GM23338 (cell line): ENCODE measurements around the gene RBM33. TPM values are rescaled to one million over a fixed set of nuclear protein-coding genes. Genes with fewer than 3 reads are reported as not detected.

Experiments
- ATAC-seq: fragments of 200-7000 bp; cut with Tn5 transposase; 3 replicates; pipeline ENCODE4 v1.9.1; 2020
- DNase-seq: peaks from one replicate; pipeline ENCODE4 v3.0.0-alpha.2; 2015; ENCODE audit warnings: low spot score
- H2AFZ ChIP-seq: fragments of 200-600 bp; sonication (generic); 2 replicates; pipeline ENCODE4 v1.8.0; 2016; ENCODE audit warnings: antibody characterized with exemption, mild to moderate bottlenecking, moderate library complexity
- H3F3A ChIP-seq: fragments of 200-600 bp; sonication (generic); replicated peaks from 2 replicates; pipeline ENCODE4 v1.8.0; 2017; ENCODE audit warnings: antibody characterized with exemption, mixed run types, low read depth
- H3K27ac ChIP-seq: fragments of 200-600 bp; sonication (generic); 2 replicates; pipeline ENCODE4 v1.6.1; 2016; ENCODE audit warnings: low read depth
- H3K27me3 ChIP-seq: fragments of 200-600 bp; sonication (generic); 2 replicates; pipeline ENCODE4 v1.8.0; 2016; ENCODE audit warnings: mild to moderate bottlenecking, mixed run types, moderate library complexity; ENCODE audit not compliant: insufficient read depth
- H3K36me3 ChIP-seq: fragments of 200-600 bp; sonication (generic); 2 replicates; pipeline ENCODE4 v1.8.0; 2016; ENCODE audit warnings: mild to moderate bottlenecking; ENCODE audit not compliant: insufficient read depth
- H3K4me1 ChIP-seq: fragments of 200-600 bp; sonication (generic); 2 replicates; pipeline ENCODE4 v1.8.0; 2016; ENCODE audit warnings: mild to moderate bottlenecking, moderate library complexity; ENCODE audit not compliant: insufficient read depth
- H3K4me2 ChIP-seq: fragments of 200-600 bp; sonication (generic); 2 replicates; pipeline ENCODE4 v1.7.1; 2017; ENCODE audit warnings: mixed run types
- H3K4me3 ChIP-seq: fragments of 200-600 bp; sonication (generic); 2 replicates; pipeline ENCODE4 v1.6.1; 2016; ENCODE audit warnings: mixed run types
- H3K79me2 ChIP-seq: fragments of 200-600 bp; sonication (generic); replicated peaks from 2 replicates; pipeline ENCODE4 v1.8.0; 2017; ENCODE audit warnings: mild to moderate bottlenecking; ENCODE audit not compliant: insufficient read depth
- H3K9me2 ChIP-seq: fragments of 200-600 bp; sonication (generic); 2 replicates; pipeline ENCODE4 v1.8.0; 2017; ENCODE audit not compliant: insufficient read depth
- H4K20me1 ChIP-seq: fragments of 200-600 bp; sonication (generic); replicated peaks from 2 replicates; pipeline ENCODE4 v1.8.0; 2017; ENCODE audit warnings: mild to moderate bottlenecking; ENCODE audit not compliant: insufficient read depth
- H3K27ac Mint-ChIP-seq: 2 replicates; pipeline ENCODE4 v1.8.0; 2020; ENCODE audit warnings: inconsistent platforms, mild to moderate bottlenecking, moderate library complexity, mixed read lengths
- H3K27me3 Mint-ChIP-seq: 3 replicates; pipeline ENCODE4 v1.8.0; 2022; ENCODE audit warnings: low read depth, mild to moderate bottlenecking, moderate library complexity, mixed read lengths, inconsistent platforms; ENCODE audit not compliant: insufficient read depth, poor library complexity
- H3K36me3 Mint-ChIP-seq: 3 replicates; pipeline ENCODE4 v1.8.0; 2021; ENCODE audit warnings: low read depth, mild to moderate bottlenecking, inconsistent platforms, moderate library complexity, mixed read lengths
- H3K4me1 Mint-ChIP-seq: 3 replicates; pipeline ENCODE4 v1.8.0; 2020; ENCODE audit warnings: mild to moderate bottlenecking, inconsistent platforms, mixed read lengths
- H3K4me3 Mint-ChIP-seq: 3 replicates; pipeline ENCODE4 v1.8.0; 2021; ENCODE audit warnings: moderate library complexity, mild to moderate bottlenecking, inconsistent platforms, mixed read lengths
- H3K9me3 Mint-ChIP-seq: 3 replicates; pipeline ENCODE4 v1.8.0; 2020; ENCODE audit warnings: moderate library complexity, mild to moderate bottlenecking, inconsistent platforms, mixed read lengths
- CREB1 ChIP-seq: fragments of 250-450 bp; sonication (Bioruptor Pico); IDR thresholded peaks from 2 replicates; pipeline ENCODE4 v1.5.0; 2020; ENCODE audit warnings: low read depth, mild to moderate bottlenecking, moderate library complexity
- EZH2 ChIP-seq: fragments of 200-600 bp; sonication (generic); IDR thresholded peaks from one replicate; pipeline ENCODE4 v1.8.0; 2017; ENCODE audit warnings: antibody characterized with exemption, mild to moderate bottlenecking, low read depth; ENCODE audit not compliant: unreplicated experiment
- EZH2phosphoT487 ChIP-seq: fragments of 200-600 bp; sonication (generic); IDR thresholded peaks from one replicate; pipeline ENCODE4 v1.8.1; 2018; ENCODE audit warnings: antibody characterized with exemption; ENCODE audit not compliant: unreplicated experiment
- JUNB ChIP-seq: IDR thresholded peaks from one replicate; pipeline ENCODE4 v1.6.1; 2016; ENCODE audit warnings: antibody characterized with exemption; ENCODE audit not compliant: unreplicated experiment
- NANOG ChIP-seq: IDR thresholded peaks from 2 replicates; pipeline ENCODE4 v1.6.1; 2016; ENCODE audit warnings: antibody characterized with exemption, borderline replicate concordance
- POLR2AphosphoS5 ChIP-seq: IDR thresholded peaks from 2 replicates; pipeline ENCODE4 v1.6.1; 2016; ENCODE audit warnings: antibody characterized with exemption, low read depth
- STAT1 ChIP-seq: IDR thresholded peaks from one replicate; pipeline ENCODE4 v1.6.1; 2016; ENCODE audit warnings: antibody characterized with exemption; ENCODE audit not compliant: unreplicated experiment
- ZNF114 ChIP-seq: fragments of 250-450 bp; sonication (Bioruptor Pico); IDR thresholded peaks from 2 replicates; pipeline ENCODE4 v1.5.0; 2020; ENCODE audit warnings: mild to moderate bottlenecking, moderate library complexity
- ZNF331 ChIP-seq: fragments of 250-450 bp; sonication (Bioruptor Pico); IDR thresholded peaks from 2 replicates; pipeline ENCODE4 v1.5.0; 2020; ENCODE audit warnings: low read depth, mild to moderate bottlenecking, moderate library complexity
- ZNF462 ChIP-seq: fragments of 250-450 bp; sonication (Bioruptor Pico); IDR thresholded peaks from 2 replicates; pipeline ENCODE4 v1.5.0; 2020; ENCODE audit warnings: mild to moderate bottlenecking, moderate library complexity
- polyA plus RNA-seq: library from polyadenylated mRNA; unstranded; fragments of >200 nt; fragmentation: Nextera tagmentation; extraction: Ambion mirVana; gene quantifications from 2 replicates; pipeline ENCODE4 v1.2.1, GENCODE V29; 2016
- total RNA-seq: library from RNA; depleted of rRNA; stranded (reverse); fragments of >200 nt; shearing (Covaris generic); gene quantifications from 2 replicates; pipeline ENCODE4 v1.2.3, GENCODE V29; 2014
- TF ChIP-seq, protein P1 (sequence below): IDR thresholded peaks from one replicate; pipeline ENCODE4 v1.6.1; 2018; ENCODE audit warnings: antibody characterized with exemption; ENCODE audit not compliant: unreplicated experiment
- TF ChIP-seq, protein P2 (sequence below), 2 experiments: fragments of 200-600 bp in 1 of 2; sonication (generic) in 1 of 2; conservative IDR thresholded peaks; 2 replicates each; pipeline versions ENCODE4 v1.5.1 to v1.6.1; 2016 to 2017; ENCODE audit warnings: antibody characterized with exemption in 2 of 2, low read depth in 2 of 2, mild to moderate bottlenecking in 2 of 2, moderate library complexity in 1 of 2
- TF ChIP-seq, protein P3 (sequence below): IDR thresholded peaks from 2 replicates; pipeline ENCODE4 v1.6.1; 2016; ENCODE audit warnings: antibody characterized with exemption

Gene RBM33
- total and polyA plus RNA-seq, 2 experiments from 2014 or later, result 47.7 to 94.7 TPM

- TF ChIP-seq ZNF462 (CRISPR knock-in tag), result no peak
- no peak for TF ChIP-seq NANOG
- no peak for TF ChIP-seq JUNB
- TF ChIP-seq POLR2AphosphoS5, result no peak
- no peak for TF ChIP-seq ZNF331 (CRISPR knock-in tag)
- no peak for TF ChIP-seq STAT1
- no peak for TF ChIP-seq EZH2phosphoT487
- TF ChIP-seq CREB1, result no peak
- TF ChIP-seq ZNF114 (CRISPR knock-in tag), result no peak
- TF ChIP-seq, protein P1, sequence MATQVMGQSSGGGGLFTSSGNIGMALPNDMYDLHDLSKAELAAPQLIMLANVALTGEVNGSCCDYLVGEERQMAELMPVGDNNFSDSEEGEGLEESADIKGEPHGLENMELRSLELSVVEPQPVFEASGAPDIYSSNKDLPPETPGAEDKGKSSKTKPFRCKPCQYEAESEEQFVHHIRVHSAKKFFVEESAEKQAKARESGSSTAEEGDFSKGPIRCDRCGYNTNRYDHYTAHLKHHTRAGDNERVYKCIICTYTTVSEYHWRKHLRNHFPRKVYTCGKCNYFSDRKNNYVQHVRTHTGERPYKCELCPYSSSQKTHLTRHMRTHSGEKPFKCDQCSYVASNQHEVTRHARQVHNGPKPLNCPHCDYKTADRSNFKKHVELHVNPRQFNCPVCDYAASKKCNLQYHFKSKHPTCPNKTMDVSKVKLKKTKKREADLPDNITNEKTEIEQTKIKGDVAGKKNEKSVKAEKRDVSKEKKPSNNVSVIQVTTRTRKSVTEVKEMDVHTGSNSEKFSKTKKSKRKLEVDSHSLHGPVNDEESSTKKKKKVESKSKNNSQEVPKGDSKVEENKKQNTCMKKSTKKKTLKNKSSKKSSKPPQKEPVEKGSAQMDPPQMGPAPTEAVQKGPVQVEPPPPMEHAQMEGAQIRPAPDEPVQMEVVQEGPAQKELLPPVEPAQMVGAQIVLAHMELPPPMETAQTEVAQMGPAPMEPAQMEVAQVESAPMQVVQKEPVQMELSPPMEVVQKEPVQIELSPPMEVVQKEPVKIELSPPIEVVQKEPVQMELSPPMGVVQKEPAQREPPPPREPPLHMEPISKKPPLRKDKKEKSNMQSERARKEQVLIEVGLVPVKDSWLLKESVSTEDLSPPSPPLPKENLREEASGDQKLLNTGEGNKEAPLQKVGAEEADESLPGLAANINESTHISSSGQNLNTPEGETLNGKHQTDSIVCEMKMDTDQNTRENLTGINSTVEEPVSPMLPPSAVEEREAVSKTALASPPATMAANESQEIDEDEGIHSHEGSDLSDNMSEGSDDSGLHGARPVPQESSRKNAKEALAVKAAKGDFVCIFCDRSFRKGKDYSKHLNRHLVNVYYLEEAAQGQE, result no peak
- no peak for TF ChIP-seq EZH2
- TF ChIP-seq, protein P2, sequence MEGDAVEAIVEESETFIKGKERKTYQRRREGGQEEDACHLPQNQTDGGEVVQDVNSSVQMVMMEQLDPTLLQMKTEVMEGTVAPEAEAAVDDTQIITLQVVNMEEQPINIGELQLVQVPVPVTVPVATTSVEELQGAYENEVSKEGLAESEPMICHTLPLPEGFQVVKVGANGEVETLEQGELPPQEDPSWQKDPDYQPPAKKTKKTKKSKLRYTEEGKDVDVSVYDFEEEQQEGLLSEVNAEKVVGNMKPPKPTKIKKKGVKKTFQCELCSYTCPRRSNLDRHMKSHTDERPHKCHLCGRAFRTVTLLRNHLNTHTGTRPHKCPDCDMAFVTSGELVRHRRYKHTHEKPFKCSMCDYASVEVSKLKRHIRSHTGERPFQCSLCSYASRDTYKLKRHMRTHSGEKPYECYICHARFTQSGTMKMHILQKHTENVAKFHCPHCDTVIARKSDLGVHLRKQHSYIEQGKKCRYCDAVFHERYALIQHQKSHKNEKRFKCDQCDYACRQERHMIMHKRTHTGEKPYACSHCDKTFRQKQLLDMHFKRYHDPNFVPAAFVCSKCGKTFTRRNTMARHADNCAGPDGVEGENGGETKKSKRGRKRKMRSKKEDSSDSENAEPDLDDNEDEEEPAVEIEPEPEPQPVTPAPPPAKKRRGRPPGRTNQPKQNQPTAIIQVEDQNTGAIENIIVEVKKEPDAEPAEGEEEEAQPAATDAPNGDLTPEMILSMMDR (conservative IDR thresholded peaks at IDR 0.05; ENCODE audit: low read depth in 2 of 2), result no peak
- TF ChIP-seq, protein P3, sequence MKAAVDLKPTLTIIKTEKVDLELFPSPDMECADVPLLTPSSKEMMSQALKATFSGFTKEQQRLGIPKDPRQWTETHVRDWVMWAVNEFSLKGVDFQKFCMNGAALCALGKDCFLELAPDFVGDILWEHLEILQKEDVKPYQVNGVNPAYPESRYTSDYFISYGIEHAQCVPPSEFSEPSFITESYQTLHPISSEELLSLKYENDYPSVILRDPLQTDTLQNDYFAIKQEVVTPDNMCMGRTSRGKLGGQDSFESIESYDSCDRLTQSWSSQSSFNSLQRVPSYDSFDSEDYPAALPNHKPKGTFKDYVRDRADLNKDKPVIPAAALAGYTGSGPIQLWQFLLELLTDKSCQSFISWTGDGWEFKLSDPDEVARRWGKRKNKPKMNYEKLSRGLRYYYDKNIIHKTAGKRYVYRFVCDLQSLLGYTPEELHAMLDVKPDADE, result no peak
- Mint-ChIP-seq H3K4me1 (peaks cover 31% of the 10 kb centered on the region), H3K4me3 (no peak overlapping the region), H3K27ac (no peak overlapping the region), H3K9me3 (no peaks in the 10 kb centered on the region), H3K36me3 (peaks cover 6% of the 10 kb centered on the region; the same call in 2 of the 3 replicates), H3K27me3 (peaks cover 8% of the 10 kb centered on the region)
- peaks cover 17% of the 10 kb centered on the region for H3K4me1 ChIP-seq
- H3K4me2 ChIP-seq, result no peak overlapping the region
- H4K20me1 ChIP-seq, result peaks cover 59% of the 10 kb centered on the region
- H3F3A ChIP-seq, result no peaks in the 10 kb centered on the region
- no peak overlapping the region for H3K4me3 ChIP-seq
- no peak for DNase-seq
- no peaks in the 10 kb centered on the region for H3K36me3 ChIP-seq
- no peaks in the 10 kb centered on the region for H3K9me2 ChIP-seq
- H3K27me3 ChIP-seq, result no peaks in the 10 kb centered on the region
- no peak overlapping the region for H2AFZ ChIP-seq
- ATAC-seq, result no peak
- H3K79me2 ChIP-seq, result peaks cover 100% of the 10 kb centered on the region
- no peak overlapping the region for H3K27ac ChIP-seq
These were observed 22.9 kb downstream of the RBM33 start for GRCh38 chr7:155667241-155667829.
